Measurements from ENCODE around the gene TMA7.

The TMA7 gene

DNA sequence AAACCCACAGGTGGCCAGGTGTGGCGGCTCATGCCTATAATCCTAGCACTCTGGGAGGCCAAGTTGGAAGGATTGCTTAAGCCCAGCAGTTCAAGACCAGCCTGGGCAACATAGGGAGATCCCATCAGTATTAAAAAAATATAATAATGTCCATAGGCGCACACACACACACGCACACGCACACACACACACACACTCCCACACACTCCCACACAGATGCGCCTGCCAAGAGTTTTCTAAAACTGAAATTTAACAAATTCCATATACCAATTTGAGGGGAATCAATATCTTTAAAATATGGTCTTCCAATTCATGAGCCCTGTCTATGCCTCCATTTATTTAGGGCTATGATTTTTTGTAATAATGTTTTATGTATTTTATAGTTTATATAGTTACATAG lies 46.9 kb downstream of the TMA7 start:
- DNase-seq = no peak

DNA sequence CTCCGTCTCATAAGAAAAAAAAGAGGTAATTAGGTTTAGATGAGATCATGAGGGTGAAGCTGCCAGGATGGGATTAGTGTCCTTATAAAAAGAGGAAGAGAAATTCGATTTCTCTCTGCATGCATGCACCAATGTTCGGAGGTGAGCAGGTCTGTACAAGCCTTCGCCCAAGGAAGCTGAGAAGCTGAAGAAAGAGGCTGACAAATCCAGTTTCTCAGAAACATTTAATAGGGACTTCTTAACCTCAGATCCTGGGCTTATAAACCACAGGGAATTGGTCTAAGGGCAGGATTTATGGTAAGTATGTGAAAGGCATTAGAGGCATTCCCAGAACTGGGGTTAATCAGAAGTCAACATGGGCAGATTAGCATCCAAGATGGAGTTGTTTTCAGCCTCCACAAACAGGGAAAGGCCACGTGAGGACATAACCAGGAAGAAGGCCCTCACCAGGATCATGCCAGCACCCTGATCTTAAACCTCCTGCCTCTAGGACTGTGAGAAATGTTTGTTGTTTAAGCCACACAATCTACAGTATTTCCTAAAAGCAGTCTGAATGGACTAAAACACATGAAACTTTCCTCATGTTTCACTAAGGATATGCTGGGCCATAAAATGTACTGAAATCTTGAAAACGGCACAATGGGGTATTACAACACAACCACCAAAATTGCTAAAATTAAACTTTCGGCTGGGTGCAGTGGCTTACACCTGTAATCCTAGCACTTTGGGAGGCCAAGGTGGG lies 52.6 kb downstream of the TMA7 start:
- H3K36me3 ChIP-seq (replicated peaks; ENCODE audit: insufficient read depth, low read length) = no peaks in the 10 kb centered on the region

More for the DNA sequence above, 46.9 kb downstream of the TMA7 start:
- Histone ChIP-seq H3K9me3 (replicated peaks; ENCODE audit: insufficient read depth, low read length) (no peaks in the 10 kb centered on the region), H3K79me2 (ENCODE audit: low read length) (no peaks in the 10 kb centered on the region), H3K27ac (ENCODE audit: low read length) (no peak overlapping the region), H3K4me3 (ENCODE audit: low read length) (no peak overlapping the region), H3K9ac (ENCODE audit: low read length) (no peak overlapping the region), H3K36me3 (replicated peaks; ENCODE audit: insufficient read depth, low read length) (no peaks in the 10 kb centered on the region), H3K9me2 (replicated peaks; ENCODE audit: insufficient read depth, low read length) (no peaks in the 10 kb centered on the region), H2AFZ (ENCODE audit: low read length) (no peak overlapping the region), H3K4me1 (ENCODE audit: low read length) (no peaks in the 10 kb centered on the region), H3K27me3 (replicated peaks; ENCODE audit: insufficient read depth, low read length) (0 out of 2 replicates have a peak, but pooled peaks cover 3% of the 10 kb centered on the region), H4K20me1 (ENCODE audit: insufficient read depth, low read length) (no peaks in the 10 kb centered on the region), H3F3A (ENCODE audit: insufficient read depth, low read length) (no peaks in the 10 kb centered on the region), H3K4me2 (ENCODE audit: low read depth, low read length) (no peak overlapping the region)
- no peak for TF ChIP-seq EZH2 (optimal IDR thresholded peaks at IDR 0.05; ENCODE audit: low read depth, low read length)
- TF ChIP-seq, protein P1, sequence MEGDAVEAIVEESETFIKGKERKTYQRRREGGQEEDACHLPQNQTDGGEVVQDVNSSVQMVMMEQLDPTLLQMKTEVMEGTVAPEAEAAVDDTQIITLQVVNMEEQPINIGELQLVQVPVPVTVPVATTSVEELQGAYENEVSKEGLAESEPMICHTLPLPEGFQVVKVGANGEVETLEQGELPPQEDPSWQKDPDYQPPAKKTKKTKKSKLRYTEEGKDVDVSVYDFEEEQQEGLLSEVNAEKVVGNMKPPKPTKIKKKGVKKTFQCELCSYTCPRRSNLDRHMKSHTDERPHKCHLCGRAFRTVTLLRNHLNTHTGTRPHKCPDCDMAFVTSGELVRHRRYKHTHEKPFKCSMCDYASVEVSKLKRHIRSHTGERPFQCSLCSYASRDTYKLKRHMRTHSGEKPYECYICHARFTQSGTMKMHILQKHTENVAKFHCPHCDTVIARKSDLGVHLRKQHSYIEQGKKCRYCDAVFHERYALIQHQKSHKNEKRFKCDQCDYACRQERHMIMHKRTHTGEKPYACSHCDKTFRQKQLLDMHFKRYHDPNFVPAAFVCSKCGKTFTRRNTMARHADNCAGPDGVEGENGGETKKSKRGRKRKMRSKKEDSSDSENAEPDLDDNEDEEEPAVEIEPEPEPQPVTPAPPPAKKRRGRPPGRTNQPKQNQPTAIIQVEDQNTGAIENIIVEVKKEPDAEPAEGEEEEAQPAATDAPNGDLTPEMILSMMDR (IDR thresholded peaks at IDR 0.05; ENCODE audit: low read length) = no peak
- no peak for TF ChIP-seq EZH2phosphoT487 (IDR thresholded peaks at IDR 0.05; ENCODE audit: low read length)

DNA sequence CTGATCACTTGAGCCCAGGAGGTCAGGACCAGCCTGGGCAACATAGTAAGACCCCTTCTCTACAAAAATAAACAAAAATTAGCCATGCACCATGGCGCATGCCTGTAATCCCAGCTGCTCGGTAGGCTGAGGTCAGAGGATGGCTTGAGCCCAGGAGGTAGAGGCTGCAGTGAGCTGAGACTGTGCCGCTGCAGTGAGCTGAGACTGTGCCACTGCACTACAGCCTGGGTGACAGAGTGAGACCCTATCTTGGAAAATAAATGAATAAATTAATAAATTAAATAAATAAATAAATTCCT lies 53.1 kb downstream of the TMA7 start:
- Histone ChIP-seq H3K4me3 (ENCODE audit: low read length) (no peak overlapping the region), H3K4me2 (ENCODE audit: low read depth, low read length) (no peak overlapping the region), H3K36me3 (replicated peaks; ENCODE audit: insufficient read depth, low read length) (no peaks in the 10 kb centered on the region), H3K9me3 (replicated peaks; ENCODE audit: insufficient read depth, low read length) (no peaks in the 10 kb centered on the region), H4K20me1 (ENCODE audit: insufficient read depth, low read length) (no peaks in the 10 kb centered on the region), H3K27ac (ENCODE audit: low read length) (no peak overlapping the region), H3K27me3 (replicated peaks; ENCODE audit: insufficient read depth, low read length) (no peaks in the 10 kb centered on the region), H3F3A (ENCODE audit: insufficient read depth, low read length) (no peaks in the 10 kb centered on the region), H3K4me1 (ENCODE audit: low read length) (peaks cover 5% of the 10 kb centered on the region; the same call in 1 of the 2 replicates), H2AFZ (ENCODE audit: low read length) (no peak overlapping the region), H3K9me2 (replicated peaks; ENCODE audit: insufficient read depth, low read length) (no peaks in the 10 kb centered on the region), H3K9ac (ENCODE audit: low read length) (no peak overlapping the region), H3K79me2 (ENCODE audit: low read length) (no peaks in the 10 kb centered on the region)
- TF ChIP-seq, protein P1 (IDR thresholded peaks at IDR 0.05; ENCODE audit: low read length) = no peak
- no peak for TF ChIP-seq EZH2phosphoT487 (IDR thresholded peaks at IDR 0.05; ENCODE audit: low read length)
- no peak for TF ChIP-seq EZH2 (optimal IDR thresholded peaks at IDR 0.05; ENCODE audit: low read depth, low read length)
- DNase-seq = no peak

More for the DNA sequence above, 52.6 kb downstream of the TMA7 start:
- Histone ChIP-seq H3K27ac (ENCODE audit: low read length) (no peak overlapping the region), H3K4me2 (ENCODE audit: low read depth, low read length) (no peak overlapping the region), H2AFZ (ENCODE audit: low read length) (0 out of 2 replicates have a peak overlapping the region, but pooled peaks have one; percentile 45), H3K9me3 (replicated peaks; ENCODE audit: insufficient read depth, low read length) (no peaks in the 10 kb centered on the region), H3K9ac (ENCODE audit: low read length) (no peak overlapping the region), H3K4me1 (ENCODE audit: low read length) (peaks cover 5% of the 10 kb centered on the region; the same call in 1 of the 2 replicates), H3F3A (ENCODE audit: insufficient read depth, low read length) (no peaks in the 10 kb centered on the region), H3K4me3 (ENCODE audit: low read length) (no peak overlapping the region), H3K79me2 (ENCODE audit: low read length) (no peaks in the 10 kb centered on the region), H4K20me1 (ENCODE audit: insufficient read depth, low read length) (no peaks in the 10 kb centered on the region), H3K9me2 (replicated peaks; ENCODE audit: insufficient read depth, low read length) (no peaks in the 10 kb centered on the region), H3K27me3 (replicated peaks; ENCODE audit: insufficient read depth, low read length) (0 out of 2 replicates have a peak, but pooled peaks cover 3% of the 10 kb centered on the region)
- DNase-seq = no peak
- TF ChIP-seq EZH2 (optimal IDR thresholded peaks at IDR 0.05; ENCODE audit: low read depth, low read length) (no peak), EZH2phosphoT487 (IDR thresholded peaks at IDR 0.05; ENCODE audit: low read length) (no peak)
- TF ChIP-seq, protein P1 (IDR thresholded peaks at IDR 0.05; ENCODE audit: low read length) = no peak
